Measurements from ENCODE around the gene ARFIP1.
A peak's percentile ranks its signal among the peaks of the same experiment; 100 is the strongest.

The ARFIP1 gene

GRCh38 chr4:152935631-152936445 lies 156.1 kb downstream of the ARFIP1 start, which contains the start of gene FHDC1 (continued):
- no peak for TF ChIP-seq PRDM2 (tag by site-specific recombination; IDR thresholded peaks at IDR 0.05; ENCODE audit: borderline replicate concordance)
- TF ChIP-seq, protein P1, sequence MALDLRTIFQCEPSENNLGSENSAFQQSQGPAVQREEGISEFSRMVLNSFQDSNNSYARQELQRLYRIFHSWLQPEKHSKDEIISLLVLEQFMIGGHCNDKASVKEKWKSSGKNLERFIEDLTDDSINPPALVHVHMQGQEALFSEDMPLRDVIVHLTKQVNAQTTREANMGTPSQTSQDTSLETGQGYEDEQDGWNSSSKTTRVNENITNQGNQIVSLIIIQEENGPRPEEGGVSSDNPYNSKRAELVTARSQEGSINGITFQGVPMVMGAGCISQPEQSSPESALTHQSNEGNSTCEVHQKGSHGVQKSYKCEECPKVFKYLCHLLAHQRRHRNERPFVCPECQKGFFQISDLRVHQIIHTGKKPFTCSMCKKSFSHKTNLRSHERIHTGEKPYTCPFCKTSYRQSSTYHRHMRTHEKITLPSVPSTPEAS (tag by site-specific recombination; IDR thresholded peaks at IDR 0.05), result peak; percentile 84
- no peak for TF ChIP-seq ZNF341 (tag by site-specific recombination; IDR thresholded peaks at IDR 0.05; ENCODE audit: low read depth)
- TF ChIP-seq ZNF843 (tag by site-specific recombination; IDR thresholded peaks at IDR 0.05), result peak; percentile 19; the same call in 1 of the 2 replicates
- no peak for TF ChIP-seq ZNF548 (tag by site-specific recombination; IDR thresholded peaks at IDR 0.05)
- no peak for TF ChIP-seq ZNF133 (tag by site-specific recombination; IDR thresholded peaks at IDR 0.05)
- TF ChIP-seq PRDM6 (tag by site-specific recombination; IDR thresholded peaks at IDR 0.05), result no peak
- TF ChIP-seq ZNF335 (tag by site-specific recombination; conservative IDR thresholded peaks at IDR 0.05), result peak; percentile 32; the same call in 1 of the 2 replicates
- TF ChIP-seq GLI4 (tag by site-specific recombination; IDR thresholded peaks at IDR 0.05), result no peak
- no peak for TF ChIP-seq ZNF624 (tag by site-specific recombination; IDR thresholded peaks at IDR 0.05)
- TF ChIP-seq KLF8 (tag by site-specific recombination; IDR thresholded peaks at IDR 0.05), result no peak; the same call in 1 of the 2 replicates
- TF ChIP-seq ZNF558 (tag by site-specific recombination; IDR thresholded peaks at IDR 0.05), result no peak
- TF ChIP-seq ZNF677 (tag by site-specific recombination; IDR thresholded peaks at IDR 0.05), result 0 out of 2 replicates have a peak, but pooled peaks have one; percentile 7
- no peak for TF ChIP-seq ZNF248 (tag by site-specific recombination; IDR thresholded peaks at IDR 0.05)
- no peak for TF ChIP-seq MEIS1 (CRISPR knock-in tag; IDR thresholded peaks at IDR 0.05; ENCODE audit: borderline replicate concordance)
- no peak for TF ChIP-seq ZNF596 (tag by site-specific recombination; IDR thresholded peaks at IDR 0.05)
- no peak for TF ChIP-seq ZNF585B (tag by site-specific recombination; IDR thresholded peaks at IDR 0.05)
- TF ChIP-seq SCRT2 (tag by site-specific recombination; IDR thresholded peaks at IDR 0.05), result no peak
- peak; percentile 67; the same call in 1 of the 2 replicates for TF ChIP-seq ZBTB8A (tag by site-specific recombination; IDR thresholded peaks at IDR 0.05)
- TF ChIP-seq ZNF785 (tag by site-specific recombination; IDR thresholded peaks at IDR 0.05), result no peak
- no peak for TF ChIP-seq ZNF747 (tag by site-specific recombination; IDR thresholded peaks at IDR 0.05)
- TF ChIP-seq ZFP37 (tag by site-specific recombination; IDR thresholded peaks at IDR 0.05), result no peak; the same call in 1 of the 2 replicates
- no peak for TF ChIP-seq ZNF701 (tag by site-specific recombination; IDR thresholded peaks at IDR 0.05)
- no peak for TF ChIP-seq ZNF433 (tag by site-specific recombination; IDR thresholded peaks at IDR 0.05; ENCODE audit: low read depth)
- no peak for TF ChIP-seq ELK4 (IDR thresholded peaks at IDR 0.05; ENCODE audit: borderline replicate concordance, low read depth, low read length)
- TF ChIP-seq, protein P2, sequence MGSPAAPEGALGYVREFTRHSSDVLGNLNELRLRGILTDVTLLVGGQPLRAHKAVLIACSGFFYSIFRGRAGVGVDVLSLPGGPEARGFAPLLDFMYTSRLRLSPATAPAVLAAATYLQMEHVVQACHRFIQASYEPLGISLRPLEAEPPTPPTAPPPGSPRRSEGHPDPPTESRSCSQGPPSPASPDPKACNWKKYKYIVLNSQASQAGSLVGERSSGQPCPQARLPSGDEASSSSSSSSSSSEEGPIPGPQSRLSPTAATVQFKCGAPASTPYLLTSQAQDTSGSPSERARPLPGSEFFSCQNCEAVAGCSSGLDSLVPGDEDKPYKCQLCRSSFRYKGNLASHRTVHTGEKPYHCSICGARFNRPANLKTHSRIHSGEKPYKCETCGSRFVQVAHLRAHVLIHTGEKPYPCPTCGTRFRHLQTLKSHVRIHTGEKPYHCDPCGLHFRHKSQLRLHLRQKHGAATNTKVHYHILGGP (tag by site-specific recombination; IDR thresholded peaks at IDR 0.05), result no peak
